ENCODE results near the gene RFTN1. TPM values are rescaled to one million over a fixed set of nuclear protein-coding genes. Genes with fewer than 3 reads are reported as not detected.
"Not testable (repeated sequence)": the region's sequence is repeated elsewhere in the genome, so short reads cannot be mapped to it uniquely, and the experiment has no call there.

RFTN1 gene
- total RNA-seq, 3 donors from 2014 or later (not counting 1 experiment from before 2014, with no cell fraction given) = 112 to 135 (median 115) TPM

- 57% methylated on average over 5 of the region's 5 CpGs for WGBS (ENCODE audit: insufficient coverage)
- Mint-ChIP-seq H3K36me3 (no peaks in the 10 kb centered on the region), H3K27me3 (ENCODE audit: low read depth in 2 of 2) (no peaks in the 10 kb centered on the region), H3K9me3 (no peaks in the 10 kb centered on the region), H3K27ac (peak overlapping the region; percentile 29 to 92), H3K4me1 (peaks cover 68 to 75% of the 10 kb centered on the region in 2 donors), H3K4me3 (peak overlapping the region; percentile 17)
- Histone ChIP-seq H3K27ac (ENCODE audit: low read length) (peak overlapping the region; percentile 40), H3K9me3 (ENCODE audit: control insufficient read depth, insufficient read depth, low read length) (no peaks in the 10 kb centered on the region), H3K27me3 (ENCODE audit: control insufficient read depth, insufficient read depth, low read length) (no peaks in the 10 kb centered on the region), H3K36me3 (ENCODE audit: control insufficient read depth, insufficient read depth, low read length) (peaks cover 38% of the 10 kb centered on the region), H3K4me3 (ENCODE audit: low read length) (no peak overlapping the region), H3K4me1 (ENCODE audit: control insufficient read depth, insufficient read depth, low read length) (peaks cover 82% of the 10 kb centered on the region)
- TF ChIP-seq, protein P1, sequence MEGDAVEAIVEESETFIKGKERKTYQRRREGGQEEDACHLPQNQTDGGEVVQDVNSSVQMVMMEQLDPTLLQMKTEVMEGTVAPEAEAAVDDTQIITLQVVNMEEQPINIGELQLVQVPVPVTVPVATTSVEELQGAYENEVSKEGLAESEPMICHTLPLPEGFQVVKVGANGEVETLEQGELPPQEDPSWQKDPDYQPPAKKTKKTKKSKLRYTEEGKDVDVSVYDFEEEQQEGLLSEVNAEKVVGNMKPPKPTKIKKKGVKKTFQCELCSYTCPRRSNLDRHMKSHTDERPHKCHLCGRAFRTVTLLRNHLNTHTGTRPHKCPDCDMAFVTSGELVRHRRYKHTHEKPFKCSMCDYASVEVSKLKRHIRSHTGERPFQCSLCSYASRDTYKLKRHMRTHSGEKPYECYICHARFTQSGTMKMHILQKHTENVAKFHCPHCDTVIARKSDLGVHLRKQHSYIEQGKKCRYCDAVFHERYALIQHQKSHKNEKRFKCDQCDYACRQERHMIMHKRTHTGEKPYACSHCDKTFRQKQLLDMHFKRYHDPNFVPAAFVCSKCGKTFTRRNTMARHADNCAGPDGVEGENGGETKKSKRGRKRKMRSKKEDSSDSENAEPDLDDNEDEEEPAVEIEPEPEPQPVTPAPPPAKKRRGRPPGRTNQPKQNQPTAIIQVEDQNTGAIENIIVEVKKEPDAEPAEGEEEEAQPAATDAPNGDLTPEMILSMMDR (IDR thresholded peaks at IDR 0.05) = no peak
- ATAC-seq (no peak), DNase-seq (no peak)
- intact Hi-C loops (cut with micrococcal nuclease) = loop anchor here (2.0 kb wide), 1 partner anchor 13 kb away; no protein-coding TSS in a partner anchor
These were observed 199.4 kb downstream of the RFTN1 start for GRCh38 chr3:16313886-16314645.

- ATAC-seq (peak; percentile 61 to 79 (median 76)), DNase-seq (peak in 1 of 2 donors; percentile 84)
- no peaks in the 10 kb centered on the region for H3K9me3 ChIP-seq (ENCODE audit: control insufficient read depth, insufficient read depth, low read length)
- Mint-ChIP-seq H3K27me3 (ENCODE audit: low read depth in 2 of 2) (no peaks in the 10 kb centered on the region), H3K4me3 (peak overlapping the region; percentile 82), H3K27ac (peak overlapping the region; percentile 91 to 92), H3K4me1 (peaks cover 67 to 75% of the 10 kb centered on the region in 2 donors), H3K9me3 (no peaks in the 10 kb centered on the region), H3K36me3 (no peaks in the 10 kb centered on the region)
- WGBS (ENCODE audit: insufficient coverage) = 8% methylated on average over 6 of the region's 6 CpGs
- intact Hi-C loops (cut with micrococcal nuclease) = no loop called here
- no peaks in the 10 kb centered on the region for H3K27me3 ChIP-seq (ENCODE audit: control insufficient read depth, insufficient read depth, low read length)
- TF ChIP-seq, protein P1 (IDR thresholded peaks at IDR 0.05) = no peak
- peaks cover 69% of the 10 kb centered on the region for H3K4me1 ChIP-seq (ENCODE audit: control insufficient read depth, insufficient read depth, low read length)
- H3K4me3 ChIP-seq (ENCODE audit: low read length) = no peak overlapping the region
- H3K27ac ChIP-seq (ENCODE audit: low read length) = peak overlapping the region; percentile 76
- peaks cover 36% of the 10 kb centered on the region for H3K36me3 ChIP-seq (ENCODE audit: control insufficient read depth, insufficient read depth, low read length)
These were observed 201.5 kb downstream of the RFTN1 start for GRCh38 chr3:16311960-16312451.

GRCh38 chr3:16310486-16310885, 203.0 kb downstream of the RFTN1 start:
- Mint-ChIP-seq H3K4me1 (peaks cover 62 to 75% of the 10 kb centered on the region in 2 donors), H3K27ac (peak overlapping the region; percentile 82 to 86)
- H3K4me1 ChIP-seq (ENCODE audit: control insufficient read depth, insufficient read depth, low read length) = peaks cover 56% of the 10 kb centered on the region
- DNase-seq; H3K4me3 ChIP-seq (ENCODE audit: low read length); H3K4me3 Mint-ChIP-seq; H3K9me3 ChIP-seq (ENCODE audit: control insufficient read depth, insufficient read depth, low read length); H3K27me3 ChIP-seq (ENCODE audit: control insufficient read depth, insufficient read depth, low read length); H3K27me3 Mint-ChIP-seq (ENCODE audit: low read depth in 2 of 2); H3K9me3 Mint-ChIP-seq; H3K36me3 Mint-ChIP-seq; intact Hi-C loops (cut with micrococcal nuclease); ATAC-seq: not testable (repeated sequence)
- H3K27ac ChIP-seq (ENCODE audit: low read length) = peak overlapping the region; percentile 55
- WGBS (ENCODE audit: insufficient coverage) = 98% methylated on average over 7 of the region's 7 CpGs
- peaks cover 35% of the 10 kb centered on the region for H3K36me3 ChIP-seq (ENCODE audit: control insufficient read depth, insufficient read depth, low read length)

GRCh38 chr3:16309558-16309957, 203.9 kb downstream of the RFTN1 start:
- intact Hi-C loops (cut with micrococcal nuclease) = loop anchor here (2.0 to 10.0 kb wide), 3 partner anchors 23 to 845 kb away; no protein-coding TSS in a partner anchor
- ATAC-seq = peak; percentile 74 to 82 (median 76)
- H3K4me1 Mint-ChIP-seq = peaks cover 70 to 82% of the 10 kb centered on the region in 2 donors
- no peaks in the 10 kb centered on the region for H3K27me3 Mint-ChIP-seq (ENCODE audit: low read depth in 2 of 2)
- H3K27me3 ChIP-seq (ENCODE audit: control insufficient read depth, insufficient read depth, low read length) = no peaks in the 10 kb centered on the region
- TF ChIP-seq, protein P1 (IDR thresholded peaks at IDR 0.05) = no peak
- peak overlapping the region; percentile 62 for H3K4me3 Mint-ChIP-seq
- peaks cover 2% of the 10 kb centered on the region for H3K36me3 Mint-ChIP-seq
- WGBS (ENCODE audit: insufficient coverage) = no CpG with 5 or more reads among the region's 2 CpGs
- H3K27ac ChIP-seq (ENCODE audit: low read length) = peak overlapping the region; percentile 55
- H3K4me1 ChIP-seq (ENCODE audit: control insufficient read depth, insufficient read depth, low read length) = peaks cover 57% of the 10 kb centered on the region
- H3K36me3 ChIP-seq (ENCODE audit: control insufficient read depth, insufficient read depth, low read length) = peaks cover 40% of the 10 kb centered on the region
- H3K4me3 ChIP-seq (ENCODE audit: low read length) = no peak overlapping the region
- H3K9me3 ChIP-seq (ENCODE audit: control insufficient read depth, insufficient read depth, low read length) = no peaks in the 10 kb centered on the region
- H3K9me3 Mint-ChIP-seq = no peaks in the 10 kb centered on the region
- H3K27ac Mint-ChIP-seq = peak overlapping the region; percentile 82 to 86
- peak in 1 of 2 donors; percentile 84 for DNase-seq
